Thoracic aorta (tissue), 2 donors: ENCODE measurements around the gene TSSK2. TPM values are rescaled to one million over a fixed set of nuclear protein-coding genes. Genes with fewer than 3 reads are reported as not detected.

Experiments
- ATAC-seq: fragments of 150-250 bp; one replicate; pipeline ENCODE4 v1.8.0; 2017; ENCODE audit warnings: low read depth; ENCODE audit not compliant: insufficient number of reproducible peaks, low FRiP score
- DNase-seq: peaks from one replicate; pipeline ENCODE4 v3.0.0-alpha.2; 2020; ENCODE audit warnings: low spot score
- H3K27ac ChIP-seq, 2 donors: fragments of 200-600 bp; sonication (generic); 1 replicate in 1 of 2; 2 replicates in 1 of 2; pipeline ENCODE4 v1.5.1; 2016; ENCODE audit warnings: mild to moderate bottlenecking in 2 of 2, moderate library complexity in 2 of 2
- H3K27me3 ChIP-seq: fragments of 200-600 bp; sonication (generic); replicated peaks from 2 replicates; pipeline ENCODE4 v1.6.0; 2016; ENCODE audit warnings: mild to moderate bottlenecking; ENCODE audit not compliant: insufficient read depth
- H3K36me3 ChIP-seq: fragments of 200-600 bp; sonication (generic); one replicate; pipeline ENCODE4 v1.5.1; 2016
- H3K4me1 ChIP-seq, 2 donors: fragments of 200-600 bp; sonication (generic); 1 replicate in 1 of 2; 2 replicates in 1 of 2; pipeline versions ENCODE4 v1.5.1 to v1.6.0; 2016; ENCODE audit warnings: low read depth in 2 of 2, mild to moderate bottlenecking in 1 of 2; ENCODE audit not compliant: control insufficient read depth in 1 of 2
- H3K4me3 ChIP-seq: fragments of 200-600 bp; sonication (generic); 2 replicates; pipeline ENCODE4 v1.5.1; 2016; ENCODE audit warnings: mild to moderate bottlenecking
- H3K9me3 ChIP-seq: fragments of 200-600 bp; sonication (generic); 2 replicates; pipeline ENCODE4 v1.5.1; 2016
- total RNA-seq, 2 donors: library from RNA; depleted of rRNA; stranded (reverse); fragments of >200 nt; gene quantifications; one replicate each; pipeline versions ENCODE4 v1.1.0 to v1.2.3, GENCODE V29; 2016
- TF ChIP-seq, protein P1 (sequence below): fragments of 200-600 bp; sonication (generic); IDR thresholded peaks from one replicate; pipeline ENCODE4 v1.5.1; 2019; ENCODE audit warnings: antibody characterized with exemption

The TSSK2 gene
- total RNA-seq, 2 donors from 2014 or later = not detected

DNA sequence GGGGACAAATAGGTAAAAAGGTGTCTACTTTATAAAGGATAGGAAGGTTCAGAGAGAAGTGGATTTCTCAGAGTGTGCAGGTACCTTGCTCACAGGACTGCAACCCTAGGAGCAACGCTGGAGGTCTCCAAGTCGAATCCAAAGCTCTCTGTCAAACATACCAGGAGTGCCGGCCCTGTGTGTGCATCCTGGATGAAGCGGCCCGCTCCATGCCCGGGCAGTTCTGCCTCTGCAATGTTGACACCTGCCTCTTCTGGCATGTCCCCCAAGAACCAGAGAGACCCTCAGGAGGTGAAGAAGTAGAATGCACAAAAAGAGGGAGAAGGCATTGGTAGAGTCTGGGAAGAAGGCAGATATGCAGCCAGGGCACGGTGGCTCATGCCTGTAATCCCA is 3.1 kb upstream of the TSSK2 start:
- H3K9me3 ChIP-seq = no peaks in the 10 kb centered on the region
- no peak overlapping the region for H3K4me3 ChIP-seq
- H3K36me3 ChIP-seq = peaks cover under 1% of the 10 kb centered on the region
- no peaks in the 10 kb centered on the region for H3K27me3 ChIP-seq
- TF ChIP-seq, protein P1, sequence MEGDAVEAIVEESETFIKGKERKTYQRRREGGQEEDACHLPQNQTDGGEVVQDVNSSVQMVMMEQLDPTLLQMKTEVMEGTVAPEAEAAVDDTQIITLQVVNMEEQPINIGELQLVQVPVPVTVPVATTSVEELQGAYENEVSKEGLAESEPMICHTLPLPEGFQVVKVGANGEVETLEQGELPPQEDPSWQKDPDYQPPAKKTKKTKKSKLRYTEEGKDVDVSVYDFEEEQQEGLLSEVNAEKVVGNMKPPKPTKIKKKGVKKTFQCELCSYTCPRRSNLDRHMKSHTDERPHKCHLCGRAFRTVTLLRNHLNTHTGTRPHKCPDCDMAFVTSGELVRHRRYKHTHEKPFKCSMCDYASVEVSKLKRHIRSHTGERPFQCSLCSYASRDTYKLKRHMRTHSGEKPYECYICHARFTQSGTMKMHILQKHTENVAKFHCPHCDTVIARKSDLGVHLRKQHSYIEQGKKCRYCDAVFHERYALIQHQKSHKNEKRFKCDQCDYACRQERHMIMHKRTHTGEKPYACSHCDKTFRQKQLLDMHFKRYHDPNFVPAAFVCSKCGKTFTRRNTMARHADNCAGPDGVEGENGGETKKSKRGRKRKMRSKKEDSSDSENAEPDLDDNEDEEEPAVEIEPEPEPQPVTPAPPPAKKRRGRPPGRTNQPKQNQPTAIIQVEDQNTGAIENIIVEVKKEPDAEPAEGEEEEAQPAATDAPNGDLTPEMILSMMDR = no peak
- DNase-seq (no peak), ATAC-seq (no peak)
- H3K27ac ChIP-seq = no peak overlapping the region
- H3K4me1 ChIP-seq = peaks cover 0 to 4% of the 10 kb centered on the region in 2 donors

DNA sequence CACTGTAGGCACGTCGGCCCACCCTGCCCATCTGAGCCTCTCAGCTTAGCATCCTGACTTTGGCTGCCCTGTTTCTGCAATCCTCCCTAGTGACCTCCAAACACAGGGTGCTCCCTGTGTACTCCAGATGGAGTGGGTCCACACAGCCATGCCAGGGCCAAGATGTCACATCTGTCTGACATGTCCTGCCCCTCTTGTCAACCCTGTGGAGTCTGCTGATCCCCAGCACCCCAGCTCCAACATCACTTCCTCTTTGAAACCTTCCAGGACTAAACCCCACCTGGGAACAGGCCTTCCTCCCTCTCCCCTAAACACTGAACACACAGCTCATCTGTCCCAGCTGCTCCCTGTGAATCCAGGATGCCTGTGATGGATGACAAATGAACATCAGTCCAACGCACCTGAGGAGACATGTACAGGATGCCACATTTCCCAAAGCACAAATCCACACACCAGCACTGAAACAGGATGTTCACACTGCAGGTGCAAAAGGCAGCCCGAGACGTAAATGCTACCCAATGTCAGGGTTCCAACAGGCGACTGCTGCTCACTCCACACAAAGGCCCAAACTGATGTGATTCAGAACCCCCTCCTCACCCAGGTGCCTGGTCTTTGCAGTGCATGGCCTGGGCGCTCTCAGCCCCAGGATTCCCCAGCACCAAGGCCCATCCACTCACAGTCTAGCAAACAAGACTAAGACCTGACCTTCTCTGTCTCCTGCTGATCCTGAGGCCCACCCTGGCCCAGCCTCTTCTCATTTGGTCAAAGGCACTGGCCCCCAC is 2.0 kb upstream of the TSSK2 start:
- Histone ChIP-seq H3K27me3 (no peaks in the 10 kb centered on the region), H3K9me3 (no peaks in the 10 kb centered on the region), H3K4me3 (no peak overlapping the region), H3K27ac (no peak overlapping the region), H3K36me3 (peaks cover 12% of the 10 kb centered on the region), H3K4me1 (no peaks in the 10 kb centered on the region)
- ATAC-seq (no peak), DNase-seq (no peak)
- TF ChIP-seq, protein P1 = no peak

DNA sequence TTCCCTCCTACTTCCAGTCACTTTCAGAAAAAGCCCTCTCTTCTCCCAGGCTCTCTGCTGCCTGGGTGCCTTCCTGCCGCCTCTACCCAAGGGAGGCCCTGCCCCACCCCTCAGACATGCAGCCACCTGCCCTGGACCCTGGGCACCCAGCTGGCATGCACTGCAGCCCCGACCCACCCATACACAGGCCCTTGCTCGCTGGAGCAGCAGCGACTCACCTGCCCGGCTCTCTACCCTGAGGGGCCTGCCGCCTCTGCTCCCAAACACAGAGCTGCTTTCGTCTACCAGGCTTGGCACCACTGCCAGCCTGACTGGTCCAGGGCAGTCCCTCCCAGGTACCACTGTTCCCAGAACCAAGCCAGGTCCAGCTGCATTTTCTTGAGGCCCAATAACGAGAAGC is 1.2 kb upstream of the TSSK2 start:
- Histone ChIP-seq H3K36me3 (peaks cover 19% of the 10 kb centered on the region), H3K27ac (no peak overlapping the region), H3K4me3 (no peak overlapping the region), H3K27me3 (no peaks in the 10 kb centered on the region), H3K9me3 (no peaks in the 10 kb centered on the region), H3K4me1 (no peaks in the 10 kb centered on the region)
- no peak for ATAC-seq
- no peak for DNase-seq
- TF ChIP-seq, protein P1 = no peak

DNA sequence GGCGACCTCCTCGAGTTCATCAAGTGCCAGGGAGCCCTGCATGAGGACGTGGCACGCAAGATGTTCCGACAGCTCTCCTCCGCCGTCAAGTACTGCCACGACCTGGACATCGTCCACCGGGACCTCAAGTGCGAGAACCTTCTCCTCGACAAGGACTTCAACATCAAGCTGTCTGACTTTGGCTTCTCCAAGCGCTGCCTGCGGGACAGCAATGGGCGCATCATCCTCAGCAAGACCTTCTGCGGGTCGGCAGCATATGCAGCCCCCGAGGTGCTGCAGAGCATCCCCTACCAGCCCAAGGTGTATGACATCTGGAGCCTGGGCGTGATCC is 542 bp downstream of the TSSK2 start:
- no peak overlapping the region for H3K4me3 ChIP-seq
- TF ChIP-seq, protein P1 = no peak
- H3K4me1 ChIP-seq = no peaks in the 10 kb centered on the region
- H3K27ac ChIP-seq = no peak overlapping the region
- H3K36me3 ChIP-seq = peaks cover 31% of the 10 kb centered on the region
- DNase-seq (no peak), ATAC-seq (no peak)
- H3K9me3 ChIP-seq = no peaks in the 10 kb centered on the region
- H3K27me3 ChIP-seq = no peaks in the 10 kb centered on the region

DNA sequence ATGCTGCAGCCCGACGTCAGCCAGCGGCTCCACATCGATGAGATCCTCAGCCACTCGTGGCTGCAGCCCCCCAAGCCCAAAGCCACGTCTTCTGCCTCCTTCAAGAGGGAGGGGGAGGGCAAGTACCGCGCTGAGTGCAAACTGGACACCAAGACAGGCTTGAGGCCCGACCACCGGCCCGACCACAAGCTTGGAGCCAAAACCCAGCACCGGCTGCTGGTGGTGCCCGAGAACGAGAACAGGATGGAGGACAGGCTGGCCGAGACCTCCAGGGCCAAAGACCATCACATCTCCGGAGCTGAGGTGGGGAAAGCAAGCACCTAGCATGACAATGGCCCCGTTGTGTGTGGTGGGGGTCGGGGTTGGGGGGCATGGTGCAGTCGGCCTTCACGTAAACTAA is 1.0 kb downstream of the TSSK2 start:
- no peak for DNase-seq
- H3K4me3 ChIP-seq = no peak overlapping the region
- no peaks in the 10 kb centered on the region for H3K9me3 ChIP-seq
- H3K27me3 ChIP-seq = no peaks in the 10 kb centered on the region
- no peak for ATAC-seq
- TF ChIP-seq, protein P1 = no peak
- peaks cover 36% of the 10 kb centered on the region for H3K36me3 ChIP-seq
- H3K27ac ChIP-seq = no peak overlapping the region
- no peaks in the 10 kb centered on the region for H3K4me1 ChIP-seq
